HG03025 (cell line): ENCODE measurements around the gene KIAA0232.
"Not testable (repeated sequence)": the region's sequence is repeated elsewhere in the genome, so short reads cannot be mapped to it uniquely, and the experiment has no call there.

Experiments
- ATAC-seq: cut with Tn5 transposase; IDR thresholded peaks from one replicate; pipeline ENCODE4 v1.9.1; 2021; ENCODE audit warnings: mild to moderate bottlenecking, moderate library complexity; ENCODE audit not compliant: unreplicated experiment, low FRiP score

KIAA0232 gene

DNA sequence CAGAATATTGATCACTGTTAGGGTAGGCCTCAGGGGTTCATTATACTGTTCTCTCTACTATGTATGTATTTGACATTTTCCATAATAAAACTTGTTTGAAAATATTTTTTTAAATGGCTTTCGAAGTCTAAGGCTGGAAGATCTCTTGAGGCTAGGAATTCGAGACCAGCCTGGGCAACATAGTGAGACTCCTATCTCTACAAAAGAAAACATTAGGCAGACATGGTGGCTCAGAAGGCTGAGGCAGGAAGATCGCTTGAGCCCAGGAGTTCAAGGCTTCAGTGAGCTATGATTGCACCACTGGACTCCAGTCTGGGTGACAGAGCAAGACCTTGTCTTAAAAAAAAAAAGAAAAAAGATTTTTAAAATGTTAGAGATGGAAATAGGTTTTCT is 111.6 kb downstream of the KIAA0232 start:
- ATAC-seq, result no peak

DNA sequence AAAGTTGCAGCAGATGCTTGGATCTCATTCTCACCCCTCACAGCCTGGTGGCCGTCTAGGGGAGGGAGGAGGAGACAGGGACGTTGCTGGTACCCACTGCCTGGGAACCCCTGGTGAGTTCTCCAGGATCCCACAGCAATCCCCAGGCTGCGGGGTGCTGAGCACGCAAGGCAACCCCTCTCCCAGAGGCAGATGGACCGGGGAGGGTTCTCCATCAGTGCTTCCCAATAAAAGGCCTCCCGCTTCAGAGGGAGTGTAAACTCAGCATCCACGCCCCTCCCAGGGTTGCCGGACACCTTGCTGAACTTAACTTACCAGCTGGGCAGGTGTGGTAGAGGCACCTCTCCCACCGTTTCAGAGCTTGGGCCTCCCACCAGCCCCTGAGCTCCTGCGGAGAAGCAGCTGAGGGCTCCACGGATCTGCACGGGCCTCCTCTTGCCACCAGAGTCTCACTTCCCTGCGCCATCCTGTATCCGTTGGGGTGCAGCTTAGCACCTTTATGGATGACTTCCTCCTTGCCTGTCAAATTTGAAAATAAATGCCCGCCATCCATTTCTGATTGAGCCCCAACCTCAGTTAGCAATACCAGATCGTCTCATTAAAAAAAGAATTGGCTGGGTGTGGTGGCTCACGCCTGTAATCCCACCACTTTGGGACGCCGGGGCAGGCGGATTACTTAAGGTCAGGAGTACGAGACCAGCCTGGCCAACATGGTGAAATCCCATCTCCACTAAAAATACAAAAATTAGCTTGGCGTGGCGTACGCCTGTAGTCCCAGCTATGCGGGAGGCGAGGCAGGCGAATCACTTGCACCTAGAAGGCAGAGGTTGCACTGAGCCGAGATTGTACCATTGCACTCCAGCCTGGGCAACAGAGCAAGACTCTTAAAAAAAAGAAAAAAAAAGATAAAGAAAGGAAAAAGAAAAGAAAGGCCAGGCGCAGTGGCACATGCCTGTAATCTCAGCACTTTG is 112.3 kb downstream of the KIAA0232 start:
- ATAC-seq, result no peak

DNA sequence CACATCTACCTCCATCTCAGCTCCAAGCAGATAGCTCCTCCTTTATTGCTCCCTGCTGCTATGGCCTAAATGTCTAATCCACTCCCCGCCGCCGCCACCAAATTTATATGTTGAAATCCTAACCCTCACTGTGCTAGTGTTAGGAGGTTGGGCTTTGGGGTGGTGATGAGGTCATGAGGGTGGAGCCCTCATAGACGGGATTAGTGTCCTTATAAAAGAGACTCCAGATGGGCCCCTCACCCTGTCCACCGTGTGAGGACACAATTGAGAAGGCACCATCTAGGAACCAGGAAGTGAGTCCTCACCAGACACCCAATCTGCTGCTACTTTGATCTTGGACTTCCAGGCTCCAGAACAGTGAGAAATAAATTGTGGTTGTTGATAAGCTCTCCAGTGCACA is 113.5 kb downstream of the KIAA0232 start:
- no peak for ATAC-seq

DNA sequence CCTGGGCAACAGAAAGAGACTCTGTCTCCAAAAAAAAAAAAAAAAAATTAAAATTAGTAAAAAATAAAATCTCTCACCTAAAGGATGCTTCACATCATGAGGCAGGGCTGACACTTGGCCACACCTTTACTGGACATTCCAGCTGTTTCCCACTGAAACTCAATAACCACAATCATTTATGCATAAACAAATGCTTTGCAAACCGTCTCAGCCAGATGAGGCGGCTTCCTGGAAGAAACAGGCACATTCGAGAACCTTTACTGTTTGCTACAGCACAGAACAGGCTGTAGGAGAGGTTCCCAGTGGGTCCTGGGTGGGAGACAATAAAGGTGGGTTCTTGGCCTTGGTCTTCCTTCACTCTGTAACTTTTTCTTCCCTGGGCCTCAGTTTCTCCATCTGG is 116.2 kb downstream of the KIAA0232 start:
- no peak for ATAC-seq

DNA sequence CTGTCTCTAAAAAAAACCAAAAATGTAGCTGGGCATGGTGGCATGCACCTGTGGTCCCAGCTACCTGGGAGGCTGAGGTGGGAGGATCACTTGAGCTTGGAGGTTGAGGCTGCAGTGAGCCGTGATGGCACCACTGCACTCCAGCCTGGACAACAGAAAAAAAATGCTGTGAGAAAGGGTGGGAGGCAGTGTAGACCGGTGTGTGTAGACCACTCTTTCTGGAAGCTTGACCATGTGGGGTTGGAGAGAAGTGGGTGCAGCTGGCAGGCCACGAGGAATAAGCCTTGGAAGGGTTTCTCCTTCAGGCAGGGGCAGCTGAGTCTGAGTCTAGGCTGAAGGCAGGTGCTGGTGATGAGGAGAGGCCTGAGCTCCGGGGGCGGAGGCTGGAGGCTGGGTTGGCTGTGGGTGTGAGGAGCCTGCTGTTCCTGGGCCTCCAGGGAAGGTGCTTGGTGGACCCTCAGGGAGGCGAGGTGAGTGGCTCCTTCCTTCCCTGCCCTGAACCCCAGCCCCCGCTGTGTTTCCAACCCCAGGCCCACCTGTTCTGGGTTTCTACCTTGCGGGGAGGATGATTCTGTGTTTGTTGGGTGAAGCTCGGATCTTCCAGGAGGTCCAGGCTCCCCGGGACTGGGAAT is 117.8 kb downstream of the KIAA0232 start:
- ATAC-seq, result no peak

DNA sequence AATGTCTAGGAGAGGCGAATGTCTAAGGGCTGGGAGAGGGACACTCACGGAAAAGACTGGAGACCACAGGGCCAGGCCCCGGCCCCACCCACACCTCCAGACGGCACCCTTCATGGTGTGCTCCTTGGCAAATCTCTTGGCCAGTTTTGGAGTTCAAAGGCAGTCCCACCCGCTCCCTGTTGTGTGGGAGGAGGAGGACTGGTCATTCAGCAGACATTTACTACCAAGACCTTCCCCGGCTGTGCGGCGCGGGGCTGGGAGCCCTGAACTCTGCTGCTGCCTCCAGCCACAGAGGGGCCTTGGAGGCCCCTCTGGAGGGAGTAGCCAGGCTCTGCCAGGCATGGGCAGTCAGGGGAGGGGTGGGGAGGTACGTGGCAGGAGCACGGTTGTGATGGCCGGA is 118.4 kb downstream of the KIAA0232 start:
- no peak for ATAC-seq

DNA sequence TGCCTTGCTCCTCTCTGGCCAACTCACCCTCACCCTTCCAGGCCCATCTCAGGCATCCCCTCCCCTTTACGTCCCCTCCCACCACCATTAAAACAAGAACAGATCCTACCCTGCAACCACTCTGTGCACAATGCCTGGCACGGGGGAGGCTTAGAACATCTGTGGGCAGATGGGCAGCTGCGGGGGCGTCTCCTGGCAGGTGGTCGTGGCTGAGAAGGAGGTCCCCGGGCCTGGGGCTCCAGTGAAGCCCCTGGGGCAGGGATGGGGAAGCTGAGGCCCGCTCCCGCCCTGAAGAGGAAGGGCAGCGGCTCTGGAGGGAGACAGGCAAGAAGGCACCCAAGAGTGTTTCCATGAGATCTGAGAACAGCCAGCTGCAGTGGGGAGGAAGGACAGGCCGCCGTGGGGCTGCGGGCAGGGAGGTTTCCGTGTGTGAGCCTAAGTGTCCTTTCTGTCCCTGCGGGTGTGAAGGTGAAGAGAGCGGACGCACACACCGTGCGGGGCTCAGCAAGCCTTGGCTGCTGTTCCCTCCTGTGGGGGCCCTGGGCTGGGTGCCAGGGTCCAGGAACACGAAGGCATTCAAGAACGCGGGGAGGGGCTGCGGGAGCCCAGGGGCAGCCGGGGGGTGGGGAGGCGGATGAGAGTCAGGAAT is 119.3 kb downstream of the KIAA0232 start:
- ATAC-seq, result no peak

DNA sequence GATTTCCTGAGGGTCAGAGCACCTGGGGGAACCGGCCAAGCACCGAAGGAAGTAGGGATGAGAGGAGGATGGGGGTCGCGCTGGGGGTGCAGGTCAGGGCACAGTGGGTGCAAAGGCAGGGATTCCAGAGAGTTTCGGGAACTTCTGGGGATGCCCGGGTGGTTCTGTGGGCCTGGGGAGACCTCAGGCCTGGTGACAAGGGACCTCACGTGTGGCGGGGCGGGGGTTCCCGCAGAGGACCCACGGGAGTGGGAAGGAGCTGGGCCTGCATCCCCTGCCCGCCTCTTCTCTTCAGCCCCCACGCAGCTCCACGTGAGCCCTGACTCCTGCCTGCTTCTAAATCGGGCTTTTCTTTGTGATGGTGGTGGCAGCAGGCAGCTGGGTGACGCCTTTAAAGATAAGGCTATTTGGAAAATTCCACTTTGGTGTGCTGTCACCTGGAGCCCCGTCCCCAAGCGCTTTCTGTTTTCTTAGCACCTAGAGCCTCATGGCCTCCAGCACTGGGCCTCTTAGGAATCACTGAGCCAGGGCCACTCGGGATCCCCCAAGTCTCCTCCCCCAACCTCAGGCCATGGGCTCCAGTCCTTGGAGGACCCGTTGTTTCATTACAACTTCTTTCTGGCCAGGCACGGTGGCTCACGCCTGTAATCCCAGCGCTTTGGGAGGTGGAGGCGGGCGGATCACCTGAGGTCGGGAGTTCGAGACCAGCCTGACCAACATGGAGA is 120.0 kb downstream of the KIAA0232 start:
- no peak for ATAC-seq

DNA sequence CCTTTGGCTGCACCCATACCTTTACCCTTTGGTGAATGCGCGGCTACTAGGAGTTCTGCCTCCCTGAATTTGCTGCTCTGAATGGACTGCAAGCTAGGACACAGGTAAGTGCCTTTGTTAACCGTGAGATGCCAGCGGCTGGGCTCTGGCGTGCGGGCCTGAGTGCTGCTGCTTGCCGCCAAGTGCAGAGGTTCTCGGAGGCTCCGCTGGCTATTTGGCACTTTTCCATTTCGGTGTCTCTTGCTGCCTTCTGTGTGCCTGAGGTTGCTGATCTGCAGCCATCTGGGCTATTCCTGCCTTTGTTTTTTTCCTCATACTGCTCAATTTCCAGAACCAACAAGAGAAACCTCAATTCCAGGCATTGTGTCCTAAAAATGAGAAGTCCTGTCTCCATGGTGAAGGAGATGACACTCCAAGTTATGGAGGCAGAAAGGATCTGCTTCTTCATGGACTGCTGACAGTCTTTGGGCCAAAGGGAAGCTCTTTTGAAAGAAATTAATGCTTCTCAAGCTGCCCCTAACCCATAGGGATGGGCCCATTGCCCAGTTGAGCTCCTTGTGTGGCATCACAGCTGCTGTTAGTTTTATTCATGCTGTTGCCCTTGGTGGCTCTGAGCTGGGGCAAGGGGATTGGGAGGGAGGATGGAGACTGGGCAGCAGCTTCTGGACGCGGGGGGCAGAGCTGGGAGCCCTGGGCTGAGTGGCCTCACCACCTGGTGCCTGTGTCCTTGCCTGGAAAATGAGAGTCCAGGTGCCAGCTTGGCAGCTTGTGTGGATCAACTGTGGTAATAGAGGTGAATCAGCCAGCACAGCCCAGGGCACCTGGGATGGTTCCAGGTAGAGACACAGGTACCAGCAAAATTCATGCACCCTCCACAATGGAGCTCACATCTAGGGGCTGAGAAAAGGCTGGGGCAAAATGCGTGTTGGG is 123.3 kb downstream of the KIAA0232 start:
- no peak for ATAC-seq

DNA sequence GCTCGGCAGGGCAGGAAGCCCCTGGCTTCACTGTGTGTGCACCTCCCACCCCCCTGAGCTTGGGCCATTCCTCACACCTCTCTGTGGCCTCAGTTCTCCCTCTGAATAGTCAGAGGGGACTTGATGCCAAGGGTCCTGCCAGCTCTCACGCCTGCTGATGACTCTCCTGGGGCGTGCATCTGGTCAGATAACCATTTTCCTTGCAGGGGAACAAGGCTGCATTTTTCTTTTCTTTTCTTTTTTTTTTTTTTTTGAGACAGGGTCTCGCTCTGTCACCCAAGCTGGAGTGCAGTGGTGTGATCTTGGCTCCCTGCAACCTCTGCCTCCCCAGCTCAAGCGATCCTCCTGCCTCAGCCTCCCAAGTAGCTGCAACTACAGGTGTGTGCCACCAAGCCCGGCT is 124.0 kb downstream of the KIAA0232 start:
- not testable (repeated sequence) for ATAC-seq

DNA sequence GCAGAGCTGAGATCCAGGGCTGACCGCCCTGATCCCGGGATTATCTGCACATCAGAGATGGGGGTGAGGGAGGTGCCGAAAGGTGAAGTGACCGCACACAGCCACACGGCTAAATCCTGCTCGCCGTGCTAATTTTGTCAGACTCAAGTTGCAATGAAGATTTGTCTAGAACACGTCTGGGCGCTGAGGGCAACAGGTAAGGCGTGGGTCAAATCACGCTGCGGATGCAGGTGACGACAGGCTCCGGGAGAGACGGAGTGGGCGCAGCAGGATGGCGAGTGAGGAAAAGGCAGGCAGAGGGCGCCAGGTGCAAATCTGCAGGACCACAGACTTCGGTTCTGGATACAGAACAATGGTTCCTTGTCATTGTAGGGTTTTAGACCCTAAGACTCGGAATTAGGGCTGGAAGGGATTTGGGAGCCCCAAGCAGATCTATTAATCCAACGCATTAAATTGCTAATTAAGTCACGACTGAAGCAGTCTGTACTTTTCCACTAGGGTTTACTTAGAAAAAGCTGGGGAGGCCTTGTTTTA is 125.2 kb downstream of the KIAA0232 start:
- ATAC-seq, result no peak

DNA sequence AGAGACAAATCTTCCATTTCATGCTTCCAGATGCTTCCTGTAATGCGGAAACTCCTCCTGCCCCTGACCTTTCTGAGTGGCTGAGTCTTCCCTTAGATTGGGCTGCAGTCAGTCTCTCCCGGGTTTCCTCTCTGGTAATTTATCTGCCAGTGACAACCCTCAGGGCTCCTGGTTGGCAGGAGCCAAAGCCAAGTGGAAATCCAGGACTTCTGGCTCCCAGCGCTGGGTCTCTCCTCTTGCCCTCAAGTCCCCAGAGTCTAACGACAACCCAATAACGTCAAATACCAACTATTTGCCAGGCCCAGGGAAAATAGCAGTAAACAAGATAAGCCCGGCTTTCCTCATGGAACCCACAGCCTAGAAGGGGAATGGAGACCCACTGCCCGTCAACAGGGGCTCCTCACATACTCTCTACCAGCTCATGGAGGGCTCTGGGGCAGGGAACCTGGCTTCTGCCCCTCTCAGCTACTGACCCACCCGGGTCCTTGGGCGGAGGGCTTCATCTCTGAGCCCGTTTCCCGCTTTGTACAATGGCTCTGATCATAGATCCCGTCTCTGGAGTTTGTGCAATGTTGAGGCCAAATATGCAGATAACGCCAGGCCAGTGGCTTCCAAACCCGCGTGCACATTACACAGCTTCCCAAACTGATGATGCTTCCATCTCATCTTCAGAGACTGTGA is 126.0 kb downstream of the KIAA0232 start:
- no peak for ATAC-seq

DNA sequence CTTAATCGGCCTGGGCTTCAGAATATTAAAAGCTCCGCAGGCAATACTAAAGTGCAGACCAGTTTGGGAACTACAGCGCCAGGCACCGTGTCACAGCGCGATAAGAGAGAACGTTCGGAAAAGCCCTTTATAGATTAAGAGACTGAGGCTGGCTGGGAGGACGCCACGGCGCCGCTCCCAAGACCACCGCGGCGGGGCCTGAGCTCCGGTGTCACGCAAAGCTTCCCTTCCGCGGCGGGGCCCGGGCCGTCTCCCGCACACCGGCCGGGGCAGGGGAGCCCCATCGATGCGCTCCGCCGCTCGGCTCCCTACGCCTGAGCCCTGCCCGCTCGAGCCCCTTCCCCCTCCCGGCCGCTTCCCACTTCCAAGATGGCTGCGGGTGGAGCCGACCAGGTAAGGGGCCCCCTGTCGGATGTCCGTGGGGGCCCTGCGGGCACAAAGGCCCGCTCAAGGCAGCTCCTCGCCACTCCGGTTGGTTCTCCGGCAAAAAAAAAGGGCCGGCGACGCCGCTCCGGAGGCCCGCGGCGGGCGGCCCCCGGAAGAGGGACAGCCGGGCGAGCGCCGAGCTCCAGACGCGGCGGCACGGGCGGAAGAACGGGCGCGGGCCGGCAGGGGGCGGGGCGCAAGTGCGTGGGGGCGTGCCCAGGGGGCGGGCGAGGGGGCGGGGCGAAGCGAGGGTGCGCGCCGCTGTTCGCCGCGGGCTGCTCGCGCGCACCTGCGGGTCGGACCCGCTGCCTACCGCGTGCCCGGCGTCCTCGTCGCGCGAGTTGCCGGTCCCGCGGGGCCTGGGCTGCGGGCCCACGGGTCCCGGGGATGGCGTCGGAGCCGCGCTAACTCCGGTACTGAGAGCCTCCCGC is 126.8 kb downstream of the KIAA0232 start, which contains the start of gene TBC1D14:
Gene TBC1D14, plus strand, starts transcription at position 714 of the 857 bp plus-strand sequence. CDS start 13,564 bp downstream, outside the sequence.
- ATAC-seq, result peak; percentile 76

DNA sequence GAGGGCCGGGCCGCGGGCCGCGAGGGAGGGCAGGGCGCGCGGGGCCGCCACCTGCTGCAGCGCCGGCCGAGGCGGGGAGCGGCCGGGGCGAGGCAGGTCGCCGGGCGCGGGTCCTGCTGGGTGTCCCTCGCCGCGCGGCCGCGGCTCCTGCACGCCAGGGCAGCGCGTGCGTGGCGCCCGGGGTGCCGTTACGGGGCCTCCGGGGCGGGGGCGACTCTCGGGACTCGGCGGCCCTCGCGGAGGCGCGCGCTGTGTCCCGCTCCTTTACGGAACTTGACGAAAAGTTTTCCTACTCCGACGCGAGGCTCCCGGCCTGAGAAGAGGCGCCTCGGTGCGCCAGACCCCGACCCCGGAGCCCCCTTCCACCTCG is 127.4 kb downstream of the KIAA0232 start:
- peak; percentile 15 for ATAC-seq

DNA sequence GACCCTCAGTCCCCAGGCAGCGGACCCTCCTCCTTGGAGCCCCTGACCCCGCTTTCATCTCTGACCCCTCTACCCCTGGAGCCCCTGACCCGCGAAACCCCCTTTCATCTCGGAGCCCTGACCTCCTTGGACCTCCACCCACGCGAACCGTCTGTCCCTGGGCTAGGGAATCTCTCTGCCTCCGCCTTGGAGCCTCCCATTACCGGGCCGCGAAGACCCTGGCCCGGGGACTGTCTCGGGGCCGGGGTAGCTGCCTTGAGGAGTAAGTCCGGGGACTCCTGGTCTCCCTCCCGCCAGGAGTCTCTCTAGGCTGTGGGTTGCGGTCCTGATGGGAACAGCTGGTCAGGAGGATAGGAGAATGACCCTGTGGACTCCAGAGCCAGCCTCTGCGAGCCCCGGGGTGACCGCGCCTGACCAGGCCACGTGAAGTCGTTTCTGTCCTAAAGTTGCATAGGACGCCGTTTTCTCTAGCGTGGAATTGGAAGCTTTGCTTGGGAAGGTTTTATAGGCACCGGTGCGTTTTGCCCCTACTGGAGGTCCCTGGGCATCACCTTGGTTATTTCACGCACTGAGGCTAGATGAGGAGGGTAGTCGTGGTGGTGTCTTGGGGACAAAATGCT is 127.9 kb downstream of the KIAA0232 start:
- ATAC-seq, result no peak

DNA sequence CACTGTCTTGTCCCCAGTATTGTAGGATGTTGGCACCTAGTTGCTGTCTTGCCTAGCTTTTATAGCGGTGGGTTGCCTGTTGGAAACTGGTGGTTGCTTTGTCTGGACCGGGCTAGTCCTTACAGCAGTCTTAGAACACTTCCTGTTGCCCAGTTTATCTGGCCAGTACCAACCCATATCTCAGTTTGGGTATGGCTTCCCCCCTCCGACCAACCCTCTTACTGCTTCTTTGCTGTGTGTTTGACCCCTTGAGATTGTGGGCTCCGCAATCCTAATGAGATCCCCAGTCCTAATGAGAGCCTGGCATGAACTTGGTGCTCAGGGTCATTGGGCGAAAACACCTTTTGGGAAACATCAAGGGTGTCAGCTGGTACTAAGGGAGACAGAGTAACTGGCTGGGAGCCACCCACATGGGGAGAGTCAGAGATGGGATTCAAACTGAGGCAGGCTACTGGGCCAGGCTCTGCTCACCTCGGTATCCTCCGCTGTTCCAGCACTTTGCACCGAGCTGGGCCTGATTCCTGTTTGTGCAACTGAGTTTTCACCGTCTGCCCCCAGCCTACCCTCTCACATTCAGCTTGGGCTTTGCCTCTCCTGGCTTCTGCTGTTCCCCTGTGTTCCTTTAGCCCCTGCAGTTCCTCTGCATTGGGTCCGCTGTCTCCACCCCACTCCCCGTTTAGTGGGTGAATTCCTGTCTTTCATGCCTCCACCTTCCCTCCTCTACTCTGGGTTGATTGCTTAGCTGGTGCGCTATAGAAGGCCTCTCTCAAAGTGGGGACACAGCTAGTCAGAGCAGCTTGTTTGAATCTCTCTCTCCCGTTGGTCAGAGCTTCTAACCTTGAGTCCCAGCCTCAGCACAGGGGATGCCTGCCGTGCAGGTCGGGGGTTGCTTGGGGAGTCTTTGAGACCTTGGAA is 128.7 kb downstream of the KIAA0232 start:
- ATAC-seq, result no peak
